GM12878 (cell line): ENCODE results near the gene KHK. TPM values are rescaled to one million over a fixed set of nuclear protein-coding genes. Genes with fewer than 3 reads are reported as not detected.
A peak's percentile ranks its signal among the peaks of the same experiment; 100 is the strongest.

Experiments used
- ATAC-seq: fragments of 200-7000 bp; cut with Tn5 transposase; 3 replicates; pipeline ENCODE4 v1.9.1; 2020; ENCODE audit warnings: mild to moderate bottlenecking, moderate library complexity
- BruUV-seq: library from RNA; stranded (reverse); fragments of 400-500 nt; replicated peaks from 2 replicates; lab custom pipeline; 2021; lab: Mats Ljungman, UMichigan
- CTCF ChIA-PET: fragments of 300-600 bp; sonication (Branson Sonifier 250); formaldehyde crosslinking; extraction: SDS; loops from one replicate; lab custom pipeline; 2021; ENCODE audit warnings: inconsistent platforms; lab: Yijun Ruan, JAX
- POLR2A ChIA-PET: fragments of 350-600 bp; formaldehyde crosslinking; extraction: SDS; loops from one replicate; lab custom pipeline; 2021; ENCODE audit warnings: inconsistent platforms; lab: Charles Lee
- RAD21 ChIA-PET: fragments of 300-600 bp; sonication (Branson Sonifier 250); formaldehyde crosslinking; loops from one replicate; lab custom pipeline; 2023; ENCODE audit warnings: antibody characterized with exemption; ENCODE audit not compliant: unreplicated experiment; lab: Charles Lee
- SMC1A ChIA-PET: fragments of 300-600 bp; sonication (Branson Sonifier 250); formaldehyde crosslinking; loops from one replicate; lab custom pipeline; 2023; ENCODE audit not compliant: unreplicated experiment, uncharacterized antibody; lab: Charles Lee
- DNase-seq: peaks from one replicate; pipeline ENCODE4 v3.0.0-alpha.2; 2011; ENCODE audit warnings: low read depth, low spot score
- FAIRE-seq: peaks from 3 replicates; lab custom pipeline; 2011; peaks lifted over from hg19 to GRCh38; lab: Jason Lieb, UNC
- H2AFZ ChIP-seq: 2 replicates; pipeline ENCODE4 v1.6.0; 2011; ENCODE audit warnings: low read depth, low read length, control low read depth; ENCODE audit not compliant: control insufficient read depth
- H3K27ac ChIP-seq: 2 replicates; pipeline ENCODE4 v1.5.1; 2011; ENCODE audit warnings: control low read depth; ENCODE audit not compliant: control insufficient read depth, insufficient read depth
- H3K27me3 ChIP-seq, 2 experiments: replicated peaks in 1 of 2; 2 replicates each; pipeline versions ENCODE4 v1.6.0 to v1.6.1; 2011; ENCODE audit warnings: low read length in 1 of 2; ENCODE audit not compliant: control insufficient read depth in 2 of 2, insufficient read depth in 2 of 2
- H3K36me3 ChIP-seq, 2 experiments: 2 replicates each; pipeline ENCODE4 v1.5.1; 2011; ENCODE audit warnings: low read length in 1 of 2; ENCODE audit not compliant: control insufficient read depth in 2 of 2, insufficient read depth in 2 of 2
- H3K4me1 ChIP-seq: 2 replicates; pipeline ENCODE4 v1.6.1; 2011; ENCODE audit warnings: mild to moderate bottlenecking, low read length, moderate library complexity, mixed read lengths; ENCODE audit not compliant: control insufficient read depth, insufficient read depth
- H3K4me2 ChIP-seq: 2 replicates; pipeline ENCODE4 v1.6.0; 2011; ENCODE audit warnings: control low read depth; ENCODE audit not compliant: control insufficient read depth, insufficient read depth
- H3K4me3 ChIP-seq: fragments of 200-600 bp; sonication (generic); 2 replicates; pipeline ENCODE4 v1.5.1; 2016
- H3K79me2 ChIP-seq: 2 replicates; pipeline ENCODE4 v1.6.0; 2011; ENCODE audit warnings: low read length; ENCODE audit not compliant: control insufficient read depth, insufficient read depth
- H3K9ac ChIP-seq: 2 replicates; pipeline ENCODE4 v1.8.0; 2011; ENCODE audit warnings: low read length, control low read depth, mixed read lengths; ENCODE audit not compliant: control insufficient read depth, insufficient read depth
- H3K9me3 ChIP-seq: replicated peaks from 3 replicates; pipeline ENCODE4 v1.5.1; 2011; ENCODE audit warnings: mild to moderate bottlenecking, low read length; ENCODE audit not compliant: control insufficient read depth, insufficient read depth
- H4K20me1 ChIP-seq: 2 replicates; pipeline ENCODE4 v1.6.0; 2011; ENCODE audit not compliant: control insufficient read depth, insufficient read depth
- ATF7 ChIP-seq: fragments of 450-650 bp; IDR thresholded peaks from 2 replicates; pipeline ENCODE4 v1.6.1; 2016; ENCODE audit warnings: low read depth, mild to moderate bottlenecking
- CREB1 ChIP-seq: IDR thresholded peaks from 2 replicates; pipeline ENCODE4 v1.6.1; 2012; ENCODE audit warnings: low read depth, mild to moderate bottlenecking, inconsistent platforms
- DPF2 ChIP-seq: fragments of 450-650 bp; IDR thresholded peaks from 2 replicates; pipeline ENCODE4 v1.6.1; 2017; ENCODE audit warnings: mild to moderate bottlenecking
- EGR1 ChIP-seq, 2 experiments: IDR thresholded peaks; 1 replicate in 1 of 2; 2 replicates in 1 of 2; pipeline ENCODE4 v1.6.1; 2011 to 2012; ENCODE audit warnings: low read depth in 2 of 2, low read length in 2 of 2, borderline replicate concordance in 1 of 2, mild to moderate bottlenecking in 1 of 2, moderate library complexity in 1 of 2
- FOXK2 ChIP-seq: fragments of 450-650 bp; IDR thresholded peaks from 2 replicates; pipeline ENCODE4 v1.6.1; 2017; ENCODE audit warnings: mild to moderate bottlenecking, moderate library complexity
- GATAD2B ChIP-seq: fragments of 450-650 bp; conservative IDR thresholded peaks from 2 replicates; pipeline ENCODE4 v1.6.1; 2017; ENCODE audit warnings: low read depth, mild to moderate bottlenecking, moderate library complexity
- KAT2A ChIP-seq: conservative IDR thresholded peaks from 2 replicates; pipeline ENCODE4 v1.6.1; 2011; ENCODE audit warnings: low read depth, low read length; ENCODE audit not compliant: control insufficient read depth
- MEF2B ChIP-seq: fragments of 450-650 bp; IDR thresholded peaks from 2 replicates; pipeline ENCODE4 v1.6.1; 2018; ENCODE audit warnings: mild to moderate bottlenecking, moderate library complexity; ENCODE audit not compliant: partially characterized antibody, poor library complexity, severe bottlenecking
- MYB ChIP-seq: fragments of 150-350 bp; IDR thresholded peaks from 2 replicates; pipeline ENCODE4 v1.6.1; 2014; ENCODE audit warnings: mild to moderate bottlenecking, low read depth, low read length, borderline replicate concordance
- NFXL1 ChIP-seq: fragments of 450-650 bp; IDR thresholded peaks from 2 replicates; pipeline ENCODE4 v1.6.1; 2017; ENCODE audit warnings: antibody characterized with exemption, mild to moderate bottlenecking, borderline replicate concordance
- PAX8 ChIP-seq: fragments of 450-650 bp; IDR thresholded peaks from 2 replicates; pipeline ENCODE4 v1.6.1; 2017; ENCODE audit warnings: mild to moderate bottlenecking, moderate library complexity
- RCOR1 ChIP-seq: conservative IDR thresholded peaks from 2 replicates; pipeline ENCODE4 v1.6.1; 2012; ENCODE audit warnings: low read depth, low read length, improper control_type of control experiment
- RELA ChIP-seq: fragments of 450-650 bp; IDR thresholded peaks from 2 replicates; pipeline ENCODE4 v1.8.0; 2014; ENCODE audit warnings: borderline replicate concordance; ENCODE audit not compliant: partially characterized antibody
- RUNX3 ChIP-seq: IDR thresholded peaks from 2 replicates; pipeline ENCODE4 v1.6.1; 2012; ENCODE audit warnings: low read length, inconsistent platforms
- TARDBP ChIP-seq: IDR thresholded peaks from 2 replicates; pipeline ENCODE4 v1.6.1; 2016; ENCODE audit warnings: borderline replicate concordance
- TBL1XR1 ChIP-seq: IDR thresholded peaks from 2 replicates; pipeline ENCODE4 v1.6.1; 2012; ENCODE audit warnings: low read depth, low read length, improper control_type of control experiment
- TCF3 ChIP-seq: IDR thresholded peaks from 2 replicates; pipeline ENCODE4 v1.6.1; 2012; ENCODE audit warnings: low read depth, mild to moderate bottlenecking, low read length, borderline replicate concordance; ENCODE audit not compliant: insufficient read depth
- WGBS: methylation state at CpG from one replicate; pipeline ENCODE4 v1.1.6; 2016; ENCODE audit warnings: low lambda C conversion rate; ENCODE audit not compliant: insufficient replicate concordance, insufficient coverage; ENCODE audit errors: missing lambda C conversion rate; 5-methylcytosine and 5-hydroxymethylcytosine counted together
- in situ Hi-C: fragments of 300-500 bp; cut with MboI; formaldehyde crosslinking; loops from 9 replicates; pipeline ENCODE4 v1.14.3; 2018; ENCODE audit warnings: mixed read lengths
- intact Hi-C: fragments of 100-400 bp; cut with micrococcal nuclease; formaldehyde crosslinking; loops from one replicate; pipeline ENCODE4 v1.14.2; 2022; ENCODE audit not compliant: unreplicated experiment
- polyA plus RNA-seq, 11 experiments: library from polyadenylated mRNA; depleted of rRNA in 4 of 11; unstranded in 6 of 11; stranded (reverse) in 5 of 11; fragments of >200 nt; fragmentation: Nextera tagmentation in 4 of 11; fragmentation: Illumina TruSeq in 1 of 11; extraction: Ambion mirVana in 4 of 11; extraction: Trizol in 1 of 11; gene quantifications; 1 replicate in 1 of 11; 2 replicates in 10 of 11; pipeline versions ENCODE4 v1.2.1 to v1.2.3, GENCODE V29; 2011 to 2016; ENCODE audit warnings: inconsistent platforms in 2 of 11, missing spikeins in 2 of 11, low read depth in 1 of 11
- total RNA-seq, 4 experiments: library from RNA; depleted of rRNA in 3 of 4; stranded (reverse); fragments of >200 nt in 3 of 4; fragmentation: Illumina TruSeq in 1 of 4; extraction: Trizol in 1 of 4; gene quantifications; 2 replicates each; pipeline versions ENCODE4 v1.2.1 to v1.2.3, GENCODE V29; 2013 to 2021
- TF ChIP-seq, protein P1 (sequence below): fragments of 450-650 bp; IDR thresholded peaks from 2 replicates; pipeline ENCODE4 v1.6.1; 2014; ENCODE audit warnings: mild to moderate bottlenecking

The KHK gene
- total and polyA plus RNA-seq, 10 of the 15 experiments (the other 5 are each of a cell fraction or from before 2014, with no cell fraction given): 0.31 to 11.8 (median 3.9) TPM

DNA sequence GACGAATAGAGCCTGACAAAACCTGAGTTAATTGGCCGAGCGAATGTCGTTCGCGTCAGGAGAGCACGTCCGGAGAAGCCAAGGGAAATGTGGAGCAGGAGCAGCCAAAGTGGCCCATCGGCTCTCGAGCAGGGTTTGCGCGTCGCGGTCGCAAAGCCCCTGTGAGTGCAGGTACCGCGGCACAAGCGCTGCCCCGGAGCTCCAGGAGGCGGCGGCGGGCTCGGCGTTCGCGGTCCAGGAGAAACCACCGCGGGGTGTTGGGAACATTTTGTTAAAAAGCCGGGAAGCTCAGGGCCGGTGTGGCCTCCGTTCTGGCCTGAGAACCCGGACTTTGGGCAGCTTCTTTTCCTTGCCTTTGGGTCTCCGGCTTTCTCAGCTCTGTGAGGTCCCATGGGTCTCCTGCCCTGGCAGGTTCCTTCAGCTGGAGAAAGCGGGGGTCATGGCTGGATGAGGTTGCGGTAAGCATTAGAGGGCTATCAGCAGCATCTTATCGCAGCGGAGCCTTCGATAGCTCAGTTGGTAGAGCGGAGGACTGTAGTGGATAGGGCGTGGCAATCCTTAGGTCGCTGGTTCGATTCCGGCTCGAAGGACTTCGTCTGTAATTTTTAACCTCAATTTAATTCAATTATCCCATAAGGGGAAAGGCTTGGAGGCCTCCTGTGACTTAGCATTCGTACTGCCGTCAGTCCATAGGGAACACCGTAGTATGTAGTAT lies 36.1 kb upstream of the KHK start (continued):
- TF ChIP-seq RCOR1: 0 out of 2 replicates have a peak, but pooled peaks have one; percentile 26
- TF ChIP-seq, protein P1, sequence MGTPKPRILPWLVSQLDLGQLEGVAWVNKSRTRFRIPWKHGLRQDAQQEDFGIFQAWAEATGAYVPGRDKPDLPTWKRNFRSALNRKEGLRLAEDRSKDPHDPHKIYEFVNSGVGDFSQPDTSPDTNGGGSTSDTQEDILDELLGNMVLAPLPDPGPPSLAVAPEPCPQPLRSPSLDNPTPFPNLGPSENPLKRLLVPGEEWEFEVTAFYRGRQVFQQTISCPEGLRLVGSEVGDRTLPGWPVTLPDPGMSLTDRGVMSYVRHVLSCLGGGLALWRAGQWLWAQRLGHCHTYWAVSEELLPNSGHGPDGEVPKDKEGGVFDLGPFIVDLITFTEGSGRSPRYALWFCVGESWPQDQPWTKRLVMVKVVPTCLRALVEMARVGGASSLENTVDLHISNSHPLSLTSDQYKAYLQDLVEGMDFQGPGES: no peak; the same call in 1 of the 2 replicates
- TF ChIP-seq MEF2B: peak; percentile 76
- peak; percentile 36 for TF ChIP-seq RELA
- TF ChIP-seq TBL1XR1: peak; percentile 73

DNA sequence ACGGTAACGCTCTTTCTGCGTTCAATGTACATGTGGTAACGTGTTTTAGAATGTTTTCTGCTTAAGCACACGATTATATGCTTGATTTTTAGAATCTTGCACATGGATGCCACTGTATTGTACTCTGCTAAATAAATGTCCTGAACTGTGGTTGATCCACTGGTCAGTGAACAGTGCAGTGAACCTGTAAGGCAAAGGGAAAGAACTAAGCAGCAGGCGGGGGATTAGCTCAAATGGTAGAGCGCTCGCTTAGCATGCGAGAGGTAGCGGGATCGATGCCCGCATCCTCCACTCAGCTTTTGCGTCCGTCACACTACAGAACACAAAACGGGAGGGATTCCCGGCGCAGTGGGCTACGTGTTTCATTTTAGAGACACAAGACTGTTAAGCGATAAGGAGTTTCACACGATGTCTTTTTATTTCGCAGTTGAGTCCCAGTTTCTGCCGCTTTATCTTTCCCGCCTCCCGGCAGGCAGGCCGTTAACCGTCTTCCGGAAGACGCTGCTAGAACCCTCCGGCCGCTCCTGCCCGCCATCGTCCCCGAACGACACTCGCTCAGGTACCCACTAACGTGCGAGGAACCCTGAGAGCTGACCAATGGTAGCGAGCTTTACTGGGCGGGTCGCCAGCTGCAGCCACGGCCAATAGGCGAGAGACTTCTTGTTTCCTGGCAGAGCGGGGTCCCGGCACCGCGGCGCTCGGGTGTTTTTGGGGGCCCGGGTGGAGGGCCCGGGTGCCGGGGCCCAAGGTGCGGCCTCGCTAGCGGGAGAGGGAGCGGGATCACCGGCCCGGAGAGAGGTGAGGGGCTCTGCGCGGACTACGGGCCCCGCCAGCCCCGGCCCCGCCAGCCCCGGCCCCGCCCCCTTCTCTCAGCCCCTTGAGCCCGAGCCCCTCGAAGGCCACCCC lies 35.3 kb upstream of the KHK start, which contains the start of gene AGBL5:
Gene AGBL5, plus strand, starts transcription at position 673 of the 906 bp plus-strand sequence. CDS start 1,291 bp downstream, outside the sequence.
- Histone ChIP-seq H3K4me1 (peaks cover 9% of the 10 kb centered on the region), H3K27ac (peak within 1 kb of the TSS; percentile 82), H3K4me2 (peak within 1 kb of the TSS; percentile 89), H3K36me3 (peaks cover 3 to 16% of the 10 kb centered on the region in 2 experiments), H3K9ac (peak within 1 kb of the TSS; percentile 87), H3K9me3 (no peaks in the 10 kb centered on the region), H4K20me1 (no peaks in the 10 kb centered on the region), H3K79me2 (0 out of 2 replicates have a peak, but pooled peaks cover 1% of the 10 kb centered on the region), H3K4me3 (peak within 1 kb of the TSS; percentile 99), H3K27me3 (no peaks in the 10 kb centered on the region), H2AFZ (peak within 1 kb of the TSS; percentile 89)
- ChIA-PET RAD21 (interaction anchor here (0.8 to 3.4 kb wide), 18 partner anchors 10 to 161 kb away, joined by 3 to 31 read pairs (median 4); partner anchors contain the start of genes KHK, OST4, PREB and SLC5A6), SMC1A (interaction anchor here (0.8 to 3.1 kb wide), 16 partner anchors 8 to 328 kb away, joined by 3 to 33 read pairs (median 4); partner anchors contain the start of genes KHK, OST4 and TMEM214), CTCF (interaction anchor here (1.0 to 3.5 kb wide), 19 partner anchors 11 to 158 kb away, joined by 3 to 28 read pairs (median 5); partner anchors contain the start of genes KHK, OST4, PREB and TMEM214), POLR2A (interaction anchor here (0.8 to 8.9 kb wide), 12 partner anchors 8 to 161 kb away, joined by 3 to 139 read pairs (median 10); partner anchors contain the start of genes ATRAID, KHK, OST4 and SLC5A6)
- ATAC-seq: peak; percentile 84
- in situ Hi-C loops (no loop called here), intact Hi-C loops (loop anchor here (1.0 to 5.0 kb wide), 4 partner anchors 19 to 264 kb away; partner anchors contain the start of genes CENPA, KHK, OST4 and TMEM214)
- no TSS peak for BruUV-seq
- 1% methylated on average over 57 of the region's 67 CpGs for WGBS
- peak; percentile 97 for DNase-seq
- FAIRE-seq: no peak
- peak; percentile 70; the same call in 1 of the 2 replicates for TF ChIP-seq RUNX3
- no peak for TF ChIP-seq NFXL1
- peak; percentile 45; the same call in 1 of the 2 replicates for TF ChIP-seq GATAD2B
- TF ChIP-seq EGR1 (IDR thresholded peaks at IDR 0.05; ENCODE audit: borderline replicate concordance in 1 of 2, low read depth in 2 of 2, low read length in 2 of 2): peak in 1 of 2 experiments; percentile 21; a peak in 1 of 3 replicates
- no peak for TF ChIP-seq PAX8
- peak; percentile 43 for TF ChIP-seq FOXK2
- TF ChIP-seq TARDBP: peak; percentile 98
- no peak for TF ChIP-seq KAT2A
- TF ChIP-seq DPF2: 0 out of 2 replicates have a peak, but pooled peaks have one; percentile 27
- no peak; the same call in 1 of the 2 replicates for TF ChIP-seq ATF7
- TF ChIP-seq, protein P1: peak; percentile 53; the same call in 1 of the 2 replicates
- peak; percentile 54 for TF ChIP-seq CREB1
- no peak for TF ChIP-seq TCF3
- peak; percentile 65; the same call in 1 of the 2 replicates for TF ChIP-seq MYB
